Neural cell (in vitro differentiated cells): Measurements from ENCODE around the gene ENTPD3.

Source experiments
- CTCF ChIP-seq: fragments of 450-650 bp; IDR thresholded peaks from 2 replicates; pipeline ENCODE4 v1.5.1; 2014; ENCODE audit warnings: antibody characterized with exemption, mild to moderate bottlenecking, moderate library complexity; ENCODE audit not compliant: poor library complexity, severe bottlenecking
- EZH2 ChIP-seq: fragments of 200-600, 300-800 bp; shearing (Covaris generic), sonication (generic); IDR thresholded peaks from 2 replicates; pipeline ENCODE4 v1.6.1; 2014; ENCODE audit warnings: antibody characterized with exemption, low read length, borderline replicate concordance, mild to moderate bottlenecking; ENCODE audit not compliant: insufficient read depth, poor library complexity, severe bottlenecking
- SMC3 ChIP-seq: fragments of 450-650 bp; conservative IDR thresholded peaks from 2 replicates; pipeline ENCODE4 v1.6.1; 2014; ENCODE audit warnings: antibody characterized with exemption, mild to moderate bottlenecking, moderate library complexity; ENCODE audit not compliant: poor library complexity
- TAF1 ChIP-seq: IDR thresholded peaks from 2 replicates; pipeline ENCODE4 v1.6.1; 2012; ENCODE audit warnings: low read depth

GRCh38 chr3:40465456-40465855, 78.5 kb downstream of the ENTPD3 start:
- TF ChIP-seq CTCF (no peak), TAF1 (no peak), EZH2 (no peak), SMC3 (no peak)
